NCI-H128 (cell line): Measurements from ENCODE around the gene MAGOH.

Source experiments
- DNase-seq: peaks from one replicate; lab custom pipeline; 2025; ENCODE audit not compliant: unreplicated experiment; lab: John Stamatoyannopoulos, UW

The MAGOH gene

DNA sequence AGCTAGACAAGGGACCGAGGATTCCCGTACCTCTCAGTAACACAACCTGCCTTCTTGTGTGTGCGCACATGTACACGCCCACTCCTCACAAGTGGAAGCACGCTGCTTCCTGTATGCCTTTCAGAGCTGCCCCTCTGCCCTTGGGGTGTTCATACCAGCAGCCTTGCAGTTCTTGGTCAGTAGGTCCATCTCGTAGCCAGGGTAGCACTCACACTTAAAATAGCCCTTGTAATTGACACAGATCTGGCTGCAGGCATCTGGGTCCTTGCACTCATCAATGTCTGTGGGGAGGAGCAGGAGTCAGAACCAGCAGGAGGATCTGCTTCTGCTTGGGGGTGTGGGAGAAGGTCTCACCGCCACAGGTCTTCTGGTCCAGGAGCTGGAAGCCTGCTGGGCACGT lies 32.6 kb upstream of the MAGOH start:
- DNase-seq, result no peak

DNA sequence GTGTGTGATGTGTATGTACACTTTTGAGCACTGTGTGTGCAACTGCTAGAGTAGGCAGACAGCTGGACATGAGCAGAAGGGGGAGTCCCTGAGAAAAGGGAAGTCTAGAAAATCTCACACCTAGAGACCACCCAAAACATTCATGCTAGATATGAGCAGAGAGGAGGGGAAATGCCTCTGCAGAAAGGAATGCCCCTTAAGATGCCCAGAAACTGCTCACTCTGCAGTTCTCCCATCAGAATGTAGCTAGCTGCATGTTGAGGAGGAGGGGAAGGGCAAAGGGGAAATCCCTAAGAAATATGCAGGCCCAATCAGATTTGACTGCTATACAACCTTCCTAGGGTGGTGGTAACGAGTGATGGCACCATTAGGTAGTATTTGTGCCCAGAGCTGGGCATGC lies 31.8 kb upstream of the MAGOH start:
- no peak for DNase-seq

DNA sequence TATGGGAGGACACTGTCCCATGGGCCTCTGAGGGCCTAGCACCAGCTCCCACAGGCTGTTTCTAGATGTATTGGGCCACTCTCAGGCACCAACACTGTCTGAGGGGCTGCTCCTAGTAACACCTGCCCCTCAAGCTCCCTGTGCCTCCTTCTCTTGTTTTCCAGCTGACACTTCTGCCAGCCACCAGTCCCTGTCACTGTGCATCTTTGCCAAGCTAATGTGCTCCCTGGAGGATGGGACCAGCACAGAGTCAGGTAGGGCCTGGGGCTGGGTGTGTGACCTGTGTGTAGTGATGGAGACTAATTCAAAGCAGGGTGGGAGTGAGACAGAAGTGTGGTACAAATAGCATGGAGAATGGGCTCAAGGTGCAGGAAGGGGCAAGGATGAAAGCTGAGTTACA lies 29.4 kb upstream of the MAGOH start:
- no peak for DNase-seq

DNA sequence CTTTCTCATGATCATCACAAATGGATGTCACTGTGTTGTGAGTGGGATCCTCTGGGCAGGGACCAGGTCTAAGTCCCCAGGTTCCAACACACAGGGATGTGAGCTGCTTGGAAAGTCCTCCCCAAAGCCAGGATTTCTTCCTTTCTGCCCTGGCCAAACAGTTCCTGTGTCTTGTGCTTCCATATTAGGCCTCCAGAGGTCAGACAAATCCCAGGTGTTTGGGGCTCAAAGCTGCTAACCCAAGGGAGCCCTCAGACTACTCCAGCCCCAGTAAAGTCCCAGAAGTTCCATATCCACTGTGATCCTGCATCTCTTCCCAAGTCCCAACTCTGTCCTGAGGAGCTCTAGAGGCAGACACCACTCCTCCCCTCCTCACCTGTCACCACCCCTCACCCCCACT lies 27.7 kb upstream of the MAGOH start:
- DNase-seq, result no peak

DNA sequence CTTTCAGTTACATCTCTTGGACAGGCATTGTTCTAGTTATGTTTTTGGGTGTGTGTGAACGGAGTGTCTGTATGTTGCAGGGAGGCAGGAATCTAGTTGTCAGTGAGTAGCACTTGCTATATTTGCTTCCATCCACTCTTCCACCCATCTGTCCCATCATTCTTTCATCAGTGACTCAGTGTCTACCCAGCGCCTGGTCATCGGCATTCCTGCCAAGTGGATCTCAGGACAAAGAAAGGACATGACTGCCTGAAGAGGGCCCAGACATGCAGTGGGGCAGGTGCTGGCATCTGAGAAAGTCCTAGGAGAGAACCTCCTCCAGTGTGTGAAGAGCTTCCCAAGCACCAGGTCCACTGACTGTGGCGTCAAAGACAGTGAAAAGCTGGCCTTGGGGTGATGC lies 27.3 kb upstream of the MAGOH start:
- DNase-seq, result no peak

DNA sequence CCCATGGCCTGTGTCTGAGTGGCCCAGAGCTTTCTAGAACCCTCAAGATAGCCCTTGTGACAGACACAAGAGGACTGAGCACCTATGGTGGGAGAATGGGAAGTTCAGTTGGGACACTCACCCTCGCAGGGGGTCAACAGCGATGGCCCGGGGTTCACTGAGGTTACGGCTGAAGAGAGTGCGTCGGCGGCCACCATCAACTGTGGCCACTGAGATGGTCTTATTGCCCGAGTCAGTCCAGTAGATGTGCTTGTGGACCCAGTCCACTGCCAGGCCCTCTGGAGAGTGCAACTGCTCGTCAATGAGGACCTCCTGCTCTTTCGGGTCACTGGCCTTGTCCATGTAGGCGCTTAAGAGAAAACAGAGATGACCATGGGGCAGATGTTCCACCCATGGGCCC lies 25.7 kb upstream of the MAGOH start:
- no peak for DNase-seq

DNA sequence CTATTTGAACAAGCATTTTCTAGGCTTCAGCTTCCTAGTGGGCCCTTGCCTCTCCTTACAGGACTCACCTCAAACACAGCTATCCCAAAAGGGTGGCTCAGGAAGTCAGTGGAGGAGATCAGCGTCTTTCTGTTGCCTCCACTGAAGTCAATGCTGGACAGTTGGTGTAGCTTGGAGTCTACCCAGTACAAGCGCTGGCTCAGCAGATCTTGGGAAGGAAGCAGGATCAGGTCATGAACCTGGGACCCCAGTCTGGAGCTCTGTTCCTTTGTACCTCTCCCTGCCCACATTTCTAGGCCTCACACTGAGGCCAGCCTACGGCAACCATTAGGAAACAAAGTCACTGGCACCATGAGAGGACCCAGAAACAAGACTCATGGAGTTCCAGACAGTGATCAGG lies 23.7 kb upstream of the MAGOH start:
- DNase-seq, result no peak

DNA sequence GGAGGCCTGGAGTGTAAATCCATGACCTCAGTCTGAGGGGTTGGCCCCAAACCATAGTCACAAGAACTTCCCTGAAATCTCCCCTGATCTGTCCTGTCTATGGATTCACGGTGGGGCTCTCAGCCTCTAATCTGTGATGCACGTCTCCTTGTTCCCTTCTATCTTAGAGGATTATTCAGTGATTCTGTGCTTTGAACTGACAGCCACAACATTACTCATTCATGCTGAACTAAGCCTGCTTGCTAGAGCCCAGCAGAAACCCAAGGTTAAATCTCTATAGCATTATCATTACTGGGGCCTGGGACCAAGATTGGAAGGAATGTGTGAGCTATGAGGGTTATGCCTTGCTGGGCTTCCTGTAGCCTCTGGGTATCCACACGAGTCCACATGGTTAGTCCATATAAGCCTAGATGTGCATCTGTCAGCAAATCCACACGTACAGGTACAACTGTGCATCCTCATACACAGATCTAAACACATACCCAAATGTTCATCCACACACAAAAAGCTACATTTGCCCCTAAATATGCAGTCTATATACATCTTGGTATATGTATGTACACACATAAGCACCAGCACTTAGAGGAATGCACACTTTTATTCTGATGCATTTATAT lies 22.4 kb upstream of the MAGOH start:
- DNase-seq, result no peak

DNA sequence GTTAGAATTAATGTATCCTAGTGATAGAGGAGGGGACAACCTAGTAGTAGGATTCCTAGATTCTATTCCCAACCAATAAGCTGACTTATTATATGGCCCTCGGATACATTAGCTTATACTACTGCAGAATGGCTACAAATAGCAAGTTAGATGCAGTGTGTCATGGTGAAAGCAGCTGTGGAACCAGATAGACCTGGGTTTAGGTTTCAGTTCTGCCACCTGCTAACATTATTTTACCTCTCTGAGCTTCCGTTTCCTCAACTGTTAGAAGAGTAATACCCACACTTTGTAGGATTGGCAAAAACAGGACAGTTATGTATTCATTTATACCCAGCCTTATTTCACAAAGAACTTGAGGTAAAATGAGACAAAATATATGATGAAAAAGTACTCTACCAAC lies 21.6 kb upstream of the MAGOH start:
- no peak for DNase-seq

DNA sequence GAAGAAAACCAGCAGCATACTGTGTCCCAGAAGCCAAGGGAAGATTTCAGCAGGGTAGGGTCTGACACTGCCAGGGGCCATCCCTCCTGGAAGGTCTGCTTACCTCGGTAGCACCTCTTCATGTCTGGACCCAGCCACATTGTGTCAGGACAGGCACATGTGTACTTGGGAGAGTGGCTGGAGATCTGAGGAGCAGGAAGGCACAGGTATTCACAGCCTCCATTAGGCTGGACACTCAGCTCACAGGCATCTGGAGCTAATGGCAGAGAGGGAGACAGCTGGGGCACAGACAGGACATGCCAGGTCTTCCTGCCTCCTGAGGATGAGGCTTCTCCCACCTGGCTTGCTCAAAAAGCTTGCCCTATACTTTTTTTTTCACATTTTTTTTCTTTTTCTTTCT lies 19.9 kb upstream of the MAGOH start:
- DNase-seq, result no peak

DNA sequence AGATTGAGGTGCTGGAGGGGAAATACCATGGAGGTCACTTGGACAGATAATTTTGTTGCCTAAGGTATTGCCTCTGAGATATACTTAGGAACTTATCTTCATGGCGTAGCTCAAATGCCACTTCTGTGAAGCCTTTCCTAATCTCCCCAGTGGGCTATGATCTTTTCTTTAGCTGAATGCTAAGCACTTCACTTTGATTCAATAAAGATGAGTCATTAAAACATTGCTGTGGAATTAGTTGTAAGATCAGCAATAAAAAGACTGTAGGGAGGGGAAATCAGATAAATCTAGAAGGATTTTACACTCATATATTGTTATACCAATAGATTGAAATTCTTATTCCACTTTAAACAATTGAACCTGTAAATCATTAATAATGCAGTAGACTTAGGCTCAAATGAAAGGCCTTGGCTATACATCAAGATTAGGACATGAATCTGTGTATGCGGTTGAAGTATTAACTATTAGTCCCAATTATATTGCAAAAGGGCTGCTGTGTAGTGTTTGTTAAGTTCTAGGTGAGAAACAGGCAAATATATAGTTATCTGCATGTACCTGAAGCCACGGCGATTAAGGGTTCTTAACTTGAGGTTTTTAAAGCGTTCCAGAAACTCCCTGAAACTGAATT lies 19.2 kb upstream of the MAGOH start:
- DNase-seq, result no peak

DNA sequence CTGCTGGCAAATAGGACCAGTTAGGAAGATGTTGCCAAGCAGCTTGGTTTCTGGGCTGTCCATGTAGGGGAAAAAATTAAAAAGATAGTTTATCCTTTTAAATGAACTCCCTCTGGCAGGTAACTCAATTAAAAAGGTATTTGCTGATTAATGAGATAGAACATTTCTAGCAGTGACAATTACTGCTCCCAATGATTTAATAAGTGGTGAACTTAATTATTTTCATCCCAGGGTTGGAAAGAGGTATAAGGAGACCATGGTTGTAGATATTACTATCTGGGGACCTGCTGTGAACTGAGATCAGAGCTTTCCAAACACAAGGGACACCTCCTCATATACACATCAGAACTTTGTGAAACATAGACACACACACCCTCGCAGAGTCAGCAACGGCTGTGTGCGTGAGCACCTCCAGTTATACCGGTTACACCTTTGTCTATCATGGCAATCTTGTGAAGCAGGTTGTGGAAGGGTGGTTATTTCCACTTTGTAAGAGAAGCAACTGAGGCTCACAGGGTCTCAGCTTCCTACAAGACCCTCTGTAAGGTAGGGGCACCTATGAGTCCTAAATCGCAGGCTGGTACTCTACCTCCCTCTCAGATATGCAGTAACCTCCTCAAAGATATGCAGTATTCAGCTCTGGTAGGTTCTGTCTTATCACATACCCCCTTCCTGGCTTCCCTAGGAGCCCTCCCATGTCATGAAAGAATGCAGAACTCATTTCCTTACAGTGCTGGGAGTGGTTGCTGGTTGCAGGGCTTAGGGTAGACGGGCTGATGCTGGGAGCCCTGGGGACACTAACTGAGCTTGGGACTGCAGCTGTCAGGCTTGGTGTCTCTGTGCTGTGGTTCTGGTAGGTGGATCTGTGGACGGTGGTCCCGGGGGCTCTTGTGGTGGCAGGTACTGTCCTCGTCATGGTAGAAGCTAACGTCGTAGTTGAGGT lies 18.5 kb upstream of the MAGOH start:
- DNase-seq, result no peak

DNA sequence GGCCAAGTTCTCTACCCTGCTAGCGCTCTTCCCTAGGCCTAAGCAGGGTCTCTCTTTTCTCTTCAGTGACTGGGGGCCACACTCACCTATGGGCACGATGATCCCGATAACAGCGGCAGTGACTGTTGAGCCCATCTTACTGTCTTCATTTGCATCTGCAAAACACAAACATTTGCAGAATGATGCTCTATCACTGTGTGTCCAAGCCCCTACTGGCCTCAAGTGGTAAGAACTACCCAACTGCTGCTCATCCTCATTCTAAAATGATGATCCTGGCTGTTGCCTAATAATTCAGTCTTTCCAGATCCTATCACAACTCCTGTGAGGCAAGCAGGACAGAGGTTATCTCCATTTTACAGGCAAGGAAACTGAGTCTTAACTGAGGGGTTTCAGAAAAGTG lies 16.7 kb upstream of the MAGOH start:
- no peak for DNase-seq

DNA sequence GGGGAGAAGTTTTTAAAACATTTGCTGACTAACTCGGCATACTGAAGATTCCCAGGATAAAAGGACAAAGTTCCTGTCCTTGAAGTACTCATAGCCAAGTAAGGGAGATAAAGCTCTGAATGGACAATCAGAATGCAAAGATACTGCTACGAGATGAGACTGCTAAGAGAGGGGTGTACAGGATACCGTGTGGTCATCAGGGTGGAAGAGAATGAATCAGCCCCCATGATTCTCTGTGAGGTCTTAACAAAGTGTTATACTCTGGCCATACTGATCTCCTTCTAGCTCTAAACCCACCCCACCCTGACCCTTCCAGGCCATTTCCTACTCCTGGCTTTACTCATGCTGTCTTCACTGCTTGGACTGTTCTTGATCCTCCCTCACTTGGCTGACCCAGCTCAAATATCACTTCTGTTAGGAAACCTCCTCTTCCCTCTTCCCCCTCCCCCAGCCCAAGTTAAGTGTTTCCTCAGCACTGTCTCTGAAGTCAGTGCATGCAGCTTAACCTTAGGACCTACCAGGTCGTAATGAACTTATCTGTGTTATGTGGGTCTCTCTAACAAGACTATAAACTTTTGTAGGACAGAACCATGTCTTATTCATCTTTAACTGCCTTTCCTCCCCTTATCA lies 15.8 kb upstream of the MAGOH start:
- DNase-seq, result no peak

DNA sequence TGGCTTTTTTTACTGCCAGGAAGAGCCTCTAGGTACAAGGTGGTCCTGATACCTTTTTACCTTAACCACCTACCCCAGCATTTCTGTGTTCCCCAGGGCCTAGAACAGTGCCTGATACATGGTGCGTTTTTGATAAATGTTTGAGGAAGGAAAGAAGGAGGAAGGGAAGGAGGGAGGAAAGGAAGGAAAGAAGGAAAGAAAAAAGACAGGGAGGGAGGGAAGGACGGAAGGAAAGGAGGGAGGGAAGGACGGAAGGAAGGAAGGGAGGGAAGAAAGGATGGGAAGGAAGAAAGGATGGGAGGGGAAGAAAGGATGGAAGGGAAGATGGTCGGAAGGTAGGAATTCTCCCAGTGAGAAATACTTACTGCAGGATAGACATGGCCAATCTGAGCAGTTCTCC lies 12.0 kb upstream of the MAGOH start:
- no peak for DNase-seq

DNA sequence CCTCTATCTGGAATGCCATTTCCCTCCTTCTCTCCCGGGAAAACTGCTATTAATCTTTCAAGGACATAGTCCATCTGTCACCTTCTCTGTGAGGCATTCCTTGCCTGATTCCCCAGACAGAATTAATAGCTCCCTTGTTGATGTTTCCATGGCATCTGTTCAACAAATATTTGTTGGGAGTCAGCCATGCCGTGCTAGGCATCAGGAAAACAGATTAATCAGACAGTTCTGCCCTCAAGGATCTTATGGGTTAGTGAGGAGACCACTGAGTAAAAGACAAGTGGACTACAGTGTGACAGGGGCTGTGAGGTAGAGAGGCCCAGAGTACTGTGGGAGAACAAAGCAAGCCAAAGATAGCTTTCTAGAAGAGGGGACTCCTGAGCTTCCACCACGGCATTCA lies 11.4 kb upstream of the MAGOH start:
- no peak for DNase-seq

DNA sequence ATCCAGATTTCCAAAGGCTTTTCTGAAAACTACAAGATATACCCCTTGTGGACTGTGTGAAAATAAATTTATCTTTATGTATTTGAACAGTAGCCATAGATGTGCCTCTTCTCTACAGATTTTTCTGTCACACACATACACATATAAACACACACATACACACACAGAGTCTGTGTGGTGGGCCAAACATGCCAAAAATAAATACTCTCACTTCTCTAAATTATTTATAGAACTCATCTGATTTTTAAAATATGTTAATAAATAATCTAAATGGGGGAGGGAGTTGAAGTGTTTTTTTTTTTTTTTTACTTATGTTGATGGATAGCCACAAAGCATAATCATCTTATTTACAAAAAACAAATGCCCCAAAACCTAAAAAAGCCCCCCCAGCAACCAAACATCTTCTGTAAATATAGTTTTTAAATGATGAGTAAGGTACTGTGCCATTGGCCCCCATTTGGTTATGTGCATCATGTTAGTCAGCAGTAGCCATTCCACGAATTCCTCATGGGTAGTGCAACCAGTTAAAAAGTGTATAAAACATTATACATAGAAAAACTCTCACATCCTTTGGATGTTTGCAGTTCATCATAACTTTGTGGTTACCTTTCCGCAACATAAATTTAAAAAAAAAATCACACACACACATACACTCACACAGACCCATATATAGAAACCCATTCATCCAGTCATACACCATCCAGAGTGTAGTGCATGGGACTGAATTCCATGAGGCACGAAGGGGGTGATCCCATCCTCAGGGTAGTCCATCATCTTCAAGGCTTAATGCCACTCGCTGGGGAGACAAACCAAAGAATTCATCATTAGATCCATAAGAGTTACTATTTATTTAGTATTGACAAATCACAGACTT lies 8.2 kb upstream of the MAGOH start:
- DNase-seq, result no peak

DNA sequence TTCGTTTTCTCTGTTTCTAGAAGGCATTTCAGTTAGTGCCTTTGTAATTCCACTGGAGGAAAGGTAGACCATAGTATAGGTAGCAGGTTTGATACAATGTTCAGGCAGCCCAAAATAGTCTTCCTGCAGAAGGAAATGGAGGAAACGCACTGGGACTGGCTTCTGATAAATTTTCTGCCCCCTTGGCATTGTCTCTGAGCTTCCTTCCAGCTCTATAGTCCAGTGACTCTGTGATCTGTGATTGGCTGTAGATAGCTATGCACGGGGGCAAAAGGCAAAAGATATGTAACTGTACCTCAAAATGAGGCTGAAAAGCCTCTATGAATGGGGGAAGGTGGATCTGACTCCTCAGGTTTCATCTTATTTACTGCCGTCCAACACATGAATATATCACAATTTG lies 5.8 kb upstream of the MAGOH start:
- no peak for DNase-seq

DNA sequence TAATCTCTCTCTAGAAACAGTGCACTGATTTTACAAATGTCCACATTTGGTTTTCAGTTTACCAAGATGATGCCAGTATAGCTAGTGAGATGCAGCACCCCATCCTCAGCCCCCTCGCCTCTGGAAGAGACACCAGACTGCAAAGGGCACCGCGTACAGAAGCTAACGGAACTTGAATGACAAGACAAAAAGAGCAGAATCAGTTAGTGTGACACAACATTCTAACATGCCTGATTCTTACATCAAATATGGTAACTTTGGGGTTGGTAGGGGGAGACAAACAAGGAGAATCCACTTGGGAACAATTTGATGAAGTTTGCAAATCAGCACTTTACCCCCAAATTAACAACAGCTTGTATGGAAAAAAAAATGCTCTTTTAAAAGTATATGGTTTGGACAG lies 4.1 kb upstream of the MAGOH start:
- DNase-seq, result no peak

DNA sequence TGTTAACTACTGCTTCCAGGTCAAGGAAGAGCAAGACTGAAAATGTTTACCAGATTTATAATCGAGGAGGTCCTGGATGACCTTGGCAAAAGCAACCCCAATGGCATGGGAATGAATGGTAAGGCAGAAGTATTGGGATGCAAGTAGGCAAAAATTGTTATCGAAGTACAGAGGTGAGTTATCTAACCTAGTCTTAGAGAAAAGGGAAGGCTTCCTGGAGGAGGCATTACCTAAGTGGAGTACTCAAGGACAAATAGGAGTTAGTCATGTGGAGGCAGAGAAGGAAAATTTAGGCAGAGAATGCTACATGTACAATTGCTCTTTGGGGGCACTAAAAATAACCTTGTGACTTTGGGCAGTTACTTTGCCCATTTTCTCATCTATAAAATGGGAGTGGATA lies 3.5 kb upstream of the MAGOH start:
- DNase-seq, result no peak

DNA sequence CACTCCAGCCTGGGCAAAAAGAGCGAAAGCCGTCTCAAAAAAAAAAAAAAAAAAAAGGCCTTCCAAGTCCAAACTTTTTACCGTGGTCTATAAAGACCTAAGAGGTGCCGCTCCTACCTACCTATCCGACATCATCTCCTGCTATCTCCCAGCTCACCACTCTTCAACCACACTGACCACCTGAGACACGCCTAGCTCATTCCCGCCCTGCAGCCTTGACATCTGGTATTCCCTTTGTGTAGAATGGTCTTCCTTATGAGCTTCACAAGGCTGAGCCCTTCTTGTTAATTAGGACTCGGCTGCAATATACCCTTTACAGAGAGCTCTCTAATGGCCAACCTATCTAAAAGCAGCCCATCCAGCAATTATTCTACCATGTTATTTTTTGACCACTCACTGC lies 680 bp downstream of the MAGOH start:
- DNase-seq, result no peak
